ENCODE measurements around the gene PRKAG1.

The PRKAG1 gene

DNA sequence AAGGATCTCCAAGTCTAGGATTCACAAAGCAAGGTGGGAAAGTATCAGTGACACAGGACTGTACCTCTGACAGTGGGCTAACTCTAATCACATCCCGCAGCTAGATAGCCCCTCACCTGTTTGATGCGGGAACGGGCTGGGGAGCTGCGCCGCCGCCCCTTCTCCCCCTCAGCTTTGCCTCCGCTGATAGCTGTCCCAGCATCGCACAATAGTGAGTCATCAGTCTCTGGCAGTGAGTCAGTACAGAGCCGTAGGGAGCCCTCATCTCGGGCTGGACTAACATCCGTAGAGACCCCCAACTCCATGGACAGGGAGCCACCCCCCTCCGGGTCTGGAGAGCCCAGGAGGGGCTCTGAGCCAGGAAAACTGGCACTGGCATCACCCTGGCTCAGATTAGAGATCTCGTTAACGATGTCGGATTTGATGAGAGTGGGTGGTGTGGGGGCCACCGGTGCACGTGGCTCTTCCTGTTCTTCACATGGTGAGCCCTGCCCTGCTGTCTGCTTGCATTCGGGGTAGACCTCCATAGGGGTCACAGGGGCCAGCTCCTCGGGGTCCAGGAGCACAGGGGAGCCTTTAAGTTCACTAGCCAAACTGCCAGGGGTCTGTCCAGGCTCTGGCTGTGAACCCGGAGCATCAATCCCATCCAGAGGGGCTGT, 31.1 kb upstream of the PRKAG1 start:
- DNase-seq (ENCODE audit: low read depth) = no peak

DNA sequence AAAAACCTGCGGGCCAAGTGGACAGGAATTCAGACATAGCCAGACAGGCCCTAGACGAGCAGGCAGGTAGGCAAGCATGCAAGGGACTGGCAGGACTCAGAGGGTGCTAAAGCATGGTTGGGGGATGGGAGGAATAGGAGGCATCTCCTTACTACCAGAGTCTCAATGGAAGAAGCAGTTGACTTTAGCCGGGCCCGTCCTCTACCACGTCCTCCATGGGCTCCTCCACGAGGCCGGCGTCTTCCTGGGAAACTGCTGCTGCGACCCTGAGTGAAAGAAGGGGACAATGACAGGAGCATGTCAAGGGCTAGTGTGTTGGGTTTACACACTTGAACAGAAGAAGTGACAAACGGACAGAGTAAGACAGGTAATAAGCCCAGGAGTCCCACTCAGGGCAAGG, 30.4 kb upstream of the PRKAG1 start:
- DNase-seq (ENCODE audit: low read depth) = no peak

GRCh38 chr12:49046129-49046895, 27.7 kb upstream of the PRKAG1 start:
- no peak for DNase-seq (ENCODE audit: low read depth)

- DNase-seq (ENCODE audit: low read depth) = no peak
Observed at GRCh38 chr12:49044660-49045059, 26.1 kb upstream of the PRKAG1 start.

- DNase-seq (ENCODE audit: low read depth) = peak; percentile 66
Observed at GRCh38 chr12:49043856-49044258, 25.3 kb upstream of the PRKAG1 start.

DNA sequence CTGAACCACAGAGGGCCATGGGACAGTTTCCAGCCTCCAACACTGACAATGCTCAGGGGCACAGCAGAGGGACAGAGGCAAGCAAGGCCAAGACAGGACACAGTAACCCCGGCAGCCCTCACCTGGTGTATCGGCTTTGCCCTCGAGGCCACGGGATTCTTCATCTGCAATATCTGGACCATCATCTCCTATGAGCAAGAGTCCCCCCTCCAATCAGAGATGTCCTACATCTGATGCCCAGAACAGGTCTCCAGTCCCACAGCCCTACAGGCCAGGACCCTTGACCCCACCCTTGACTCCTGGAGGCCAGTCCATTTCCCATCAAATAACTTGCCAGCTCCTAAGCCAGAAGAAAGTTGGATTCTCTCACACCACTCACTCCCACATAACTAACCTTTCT, 24.7 kb upstream of the PRKAG1 start:
- DNase-seq (ENCODE audit: low read depth) = no peak

GRCh38 chr12:49041881-49042484, 23.4 kb upstream of the PRKAG1 start:
- DNase-seq (ENCODE audit: low read depth) = no peak

- DNase-seq (ENCODE audit: low read depth) = no peak
Observed at GRCh38 chr12:49041036-49041880, 22.7 kb upstream of the PRKAG1 start.

DNA sequence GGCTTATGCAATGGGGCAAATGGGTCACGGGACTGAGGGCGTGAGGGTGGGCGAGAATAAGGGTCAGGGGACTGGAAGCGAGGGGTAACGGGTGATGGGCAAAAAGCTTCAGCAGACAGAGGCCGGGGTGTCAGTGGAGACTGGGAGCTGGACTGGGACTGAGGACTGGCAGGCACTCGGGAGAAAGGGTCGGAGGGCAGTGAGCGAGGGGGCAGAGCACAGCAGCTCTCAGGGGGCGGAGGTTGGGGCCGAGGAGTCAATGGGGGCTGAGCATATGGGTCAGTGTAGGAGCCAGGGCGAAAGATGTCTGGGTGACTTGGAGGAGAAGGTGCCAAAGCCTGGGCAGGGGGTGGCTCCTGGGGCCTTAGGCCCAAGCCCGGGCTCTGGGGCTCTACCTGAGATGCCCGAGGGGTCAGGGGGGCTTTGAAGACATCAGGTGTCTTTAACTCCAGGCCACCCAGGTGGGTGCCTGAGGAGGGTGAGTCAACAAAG, 21.8 kb upstream of the PRKAG1 start:
- no peak for DNase-seq (ENCODE audit: low read depth)

DNA sequence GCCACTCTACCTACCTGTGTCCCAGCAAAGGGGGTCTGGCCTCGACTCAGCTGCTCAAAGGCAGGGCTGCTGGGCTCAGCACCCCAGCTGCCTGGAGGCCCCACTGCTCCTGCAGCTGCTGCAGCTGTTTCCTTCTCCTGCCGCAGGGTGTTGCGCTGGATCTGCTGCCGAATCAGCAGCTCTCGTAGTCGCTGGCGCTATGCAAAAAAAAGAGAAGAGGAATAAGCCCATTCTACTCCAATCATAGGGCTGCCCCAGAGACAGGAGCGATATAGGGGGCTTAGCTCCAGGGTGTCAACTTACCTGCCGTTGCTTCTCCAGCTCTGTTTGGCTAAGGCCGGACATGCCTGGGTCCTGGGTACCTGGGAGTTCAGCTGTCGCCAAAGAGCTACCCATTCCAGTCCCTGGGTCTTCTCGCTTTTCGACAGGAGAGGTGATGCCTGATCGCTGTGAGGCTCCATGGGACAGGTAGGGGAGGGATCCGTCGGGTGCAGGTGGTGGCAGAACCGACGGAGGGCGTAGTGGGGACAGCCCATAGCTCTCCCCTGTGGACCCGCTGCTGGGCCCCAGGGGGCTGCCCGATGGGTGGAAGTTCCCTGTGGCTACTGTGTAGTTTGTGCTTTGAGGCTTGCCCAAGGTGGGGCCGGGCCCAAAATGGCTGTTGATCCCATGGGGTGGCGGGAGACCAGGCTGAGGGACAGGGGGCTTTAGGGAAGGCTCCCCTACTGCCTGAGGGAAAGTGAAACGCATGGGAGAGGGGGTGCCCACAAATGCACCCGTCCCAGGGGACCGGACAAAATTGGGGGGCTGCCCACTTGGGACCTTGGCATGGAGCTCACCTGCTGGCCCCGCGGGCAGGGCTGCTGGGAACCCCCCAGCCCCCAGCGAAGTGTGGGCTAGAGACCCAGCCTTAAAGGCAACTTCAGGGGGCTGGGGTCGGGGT, 21.1 kb upstream of the PRKAG1 start:
- no peak for DNase-seq (ENCODE audit: low read depth)

DNA sequence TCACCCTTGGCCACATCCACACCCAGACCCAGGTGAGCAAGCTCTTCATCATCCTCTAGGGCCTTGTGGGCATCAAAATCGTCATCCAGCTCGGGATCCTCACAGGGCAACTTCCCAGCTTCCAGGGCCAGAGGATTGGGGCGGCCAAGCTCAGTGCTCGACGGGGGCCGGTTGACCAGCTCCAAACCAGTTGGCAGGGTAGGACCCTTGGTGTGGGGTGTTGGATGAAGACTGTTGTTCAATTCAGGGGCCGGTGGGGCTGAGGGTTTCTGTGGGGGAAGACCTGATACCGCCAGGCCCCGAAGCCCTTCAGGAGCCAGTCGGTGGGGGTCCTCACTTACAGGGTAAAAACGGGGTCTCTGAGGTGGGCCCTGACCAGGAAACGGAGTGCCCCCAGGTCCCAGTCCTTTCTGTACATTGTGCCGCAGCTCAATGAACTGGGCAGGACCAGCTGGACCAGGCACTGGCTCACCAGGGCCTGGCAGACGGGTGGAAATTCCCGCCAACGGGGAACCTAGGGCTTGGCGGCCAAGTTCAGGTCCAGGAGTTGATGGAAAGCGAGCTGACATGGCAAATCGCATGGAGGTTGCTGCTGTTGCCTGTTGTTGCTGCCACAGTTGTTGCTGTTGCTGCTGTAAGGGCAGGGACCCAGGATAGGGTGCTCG, 19.8 kb upstream of the PRKAG1 start:
- no peak for DNase-seq (ENCODE audit: low read depth)

- no peak for DNase-seq (ENCODE audit: low read depth)
Observed at GRCh38 chr12:49037947-49038237, 19.3 kb upstream of the PRKAG1 start.

- no peak for DNase-seq (ENCODE audit: low read depth)
Observed at GRCh38 chr12:49037111-49037946, 18.8 kb upstream of the PRKAG1 start.

DNA sequence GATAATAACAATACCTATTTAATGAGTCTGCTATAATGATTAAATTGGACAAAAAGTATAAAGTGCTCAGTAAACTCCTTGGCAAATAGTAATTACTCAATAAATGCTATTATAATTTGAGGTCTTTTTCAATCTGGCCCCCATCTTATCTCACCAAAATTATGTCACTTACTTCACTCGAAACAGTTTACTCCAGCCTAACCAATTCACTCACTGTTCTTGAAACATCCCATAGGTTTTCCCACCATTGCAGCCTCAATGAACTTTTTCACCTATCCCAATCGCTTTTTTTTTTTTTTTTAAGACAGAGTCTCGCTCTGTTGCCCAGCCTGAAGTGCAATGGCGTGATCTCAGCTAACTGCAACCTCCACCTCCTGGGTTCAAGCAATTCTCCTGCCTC, 17.5 kb upstream of the PRKAG1 start:
- no peak for DNase-seq (ENCODE audit: low read depth)

GRCh38 chr12:49034286-49034622, 15.7 kb upstream of the PRKAG1 start:
- no peak for DNase-seq (ENCODE audit: low read depth)

GRCh38 chr12:49033611-49034285, 15.2 kb upstream of the PRKAG1 start:
- DNase-seq (ENCODE audit: low read depth) = no peak

DNA sequence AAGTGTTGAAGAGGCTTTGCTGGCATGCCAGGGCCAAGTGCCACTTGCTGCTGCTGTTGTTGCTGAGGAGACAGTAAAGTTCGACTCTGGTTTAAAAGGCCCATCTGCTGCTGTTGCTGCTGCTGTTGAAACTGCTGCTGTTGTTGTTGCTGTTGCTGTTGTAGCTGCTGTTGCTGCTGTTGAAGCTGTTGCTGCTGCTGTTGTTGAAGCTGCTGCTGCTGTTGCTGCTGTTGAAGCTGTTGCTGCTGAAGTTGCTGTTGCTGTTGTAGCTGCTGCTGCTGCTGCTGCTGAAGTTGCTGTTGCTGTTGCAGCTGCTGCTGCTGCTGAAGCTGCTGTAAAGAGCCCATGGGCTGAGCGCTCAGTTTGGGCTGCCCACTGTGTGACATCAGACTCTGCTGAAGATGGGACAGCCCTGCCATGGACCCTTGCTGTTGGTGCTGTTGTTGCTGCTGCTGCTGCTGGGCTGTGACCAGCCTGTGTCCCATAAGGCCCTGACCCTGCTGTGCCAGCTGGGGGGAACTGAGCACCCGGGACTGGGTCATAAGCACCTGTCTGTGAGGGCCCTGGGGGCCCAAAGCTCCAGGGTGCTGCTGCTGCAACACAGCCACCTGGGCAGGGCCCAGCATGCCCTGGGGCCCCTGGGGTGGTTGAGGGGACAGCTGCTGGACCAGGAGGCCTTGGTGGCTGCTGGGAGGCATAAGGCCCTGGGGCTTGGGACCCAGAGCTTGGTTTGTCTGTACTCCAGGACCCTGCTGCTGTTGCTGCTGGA, 14.3 kb upstream of the PRKAG1 start:
- DNase-seq (ENCODE audit: low read depth) = no peak

GRCh38 chr12:49032276-49032675, 13.7 kb upstream of the PRKAG1 start:
- no peak for DNase-seq (ENCODE audit: low read depth)
